Sigmoid colon (tissue), 4 donors: ENCODE data around the gene MGAT1.

Experiments
- CTCF ChIP-seq, 4 experiments: fragments of 450-650 bp in 3 of 4; fragments of 200-600 bp in 1 of 4; IDR thresholded peaks; one replicate each; pipeline ENCODE4 v1.5.1; 2016 to 2019; ENCODE audit warnings: antibody characterized with exemption in 4 of 4, mild to moderate bottlenecking in 3 of 4, moderate library complexity in 2 of 4
- POLR2A ChIP-seq, 2 donors: fragments of 450-650 bp; IDR thresholded peaks; one replicate each; pipeline ENCODE4 v1.6.1; 2016; ENCODE audit warnings: antibody characterized with exemption in 2 of 2, mild to moderate bottlenecking in 2 of 2, moderate library complexity in 2 of 2
- POLR2AphosphoS5 ChIP-seq, 4 donors: sonication (generic); formaldehyde crosslinking; IDR thresholded peaks; one replicate each; pipeline ENCODE4 v1.6.1; 2017; ENCODE audit warnings: antibody characterized with exemption in 4 of 4

GRCh38 chr5:180821538-180821937 is 18.9 kb upstream of the MGAT1 start:
- TF ChIP-seq POLR2A (IDR thresholded peaks at IDR 0.05), result no peak
- TF ChIP-seq CTCF (IDR thresholded peaks at IDR 0.05), result no peak
- no peak for TF ChIP-seq POLR2AphosphoS5 (IDR thresholded peaks at IDR 0.05)
